CD4-positive, alpha-beta T cell treated with Interleukin-15 for 1 hour (primary cell): Measurements from ENCODE around the gene EP400.
"Not testable (repeated sequence)": the region's sequence is repeated elsewhere in the genome, so short reads cannot be mapped to it uniquely, and the experiment has no call there.

Experiments
- DNase-seq: peaks from one replicate; pipeline ENCODE4 v3.0.0-alpha.2; 2020

The EP400 gene

DNA sequence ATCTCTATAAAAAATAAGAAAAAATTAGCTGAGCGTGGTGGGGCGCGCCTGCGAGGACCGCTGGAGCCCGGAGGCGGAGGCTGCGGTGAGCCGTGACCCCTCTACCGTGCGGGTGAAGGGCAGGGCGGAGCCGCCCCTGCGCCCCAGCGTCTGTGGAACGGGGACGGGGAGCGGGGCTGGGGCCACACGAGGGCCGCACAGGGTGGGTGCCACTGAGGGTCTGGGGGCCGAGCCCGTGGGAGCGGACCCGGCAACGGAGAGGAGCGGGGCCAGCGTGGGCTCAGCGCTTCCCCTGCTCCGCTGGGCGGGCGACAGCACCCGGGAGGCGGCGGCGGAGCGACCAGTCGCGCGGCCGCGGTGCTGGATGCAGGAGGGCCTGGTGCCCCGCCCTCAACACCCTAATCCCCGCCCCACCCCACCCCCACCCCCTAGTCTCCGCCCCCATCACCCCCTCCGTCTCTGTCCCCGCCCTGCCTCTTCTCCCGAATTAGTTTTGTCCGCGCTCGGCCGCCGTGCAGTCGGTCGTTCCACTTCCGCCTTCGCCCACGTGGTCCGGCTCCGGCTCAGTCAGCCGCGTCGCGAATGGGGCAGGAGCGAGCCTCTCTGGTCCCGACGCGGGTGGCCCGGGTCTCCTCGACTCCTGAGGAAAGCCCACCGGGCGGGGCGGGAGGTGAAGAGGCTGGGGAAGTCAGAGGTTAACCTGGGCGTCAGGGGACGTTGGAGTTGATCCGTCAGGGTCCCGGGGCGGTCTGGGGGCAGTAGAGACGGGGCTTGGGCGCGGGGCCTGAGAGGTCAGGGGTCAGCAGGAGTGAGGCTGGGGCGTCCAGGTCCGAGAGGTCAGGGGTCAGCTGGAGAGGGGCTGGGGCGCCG, 20.8 kb upstream of the EP400 start, which contains the start of gene PUS1:
PUS1 (plus strand) TSS at position 566 of the 870 bp plus-strand sequence. CDS start 447 bp downstream, outside the sequence.
- DNase-seq: peak; percentile 95

DNA sequence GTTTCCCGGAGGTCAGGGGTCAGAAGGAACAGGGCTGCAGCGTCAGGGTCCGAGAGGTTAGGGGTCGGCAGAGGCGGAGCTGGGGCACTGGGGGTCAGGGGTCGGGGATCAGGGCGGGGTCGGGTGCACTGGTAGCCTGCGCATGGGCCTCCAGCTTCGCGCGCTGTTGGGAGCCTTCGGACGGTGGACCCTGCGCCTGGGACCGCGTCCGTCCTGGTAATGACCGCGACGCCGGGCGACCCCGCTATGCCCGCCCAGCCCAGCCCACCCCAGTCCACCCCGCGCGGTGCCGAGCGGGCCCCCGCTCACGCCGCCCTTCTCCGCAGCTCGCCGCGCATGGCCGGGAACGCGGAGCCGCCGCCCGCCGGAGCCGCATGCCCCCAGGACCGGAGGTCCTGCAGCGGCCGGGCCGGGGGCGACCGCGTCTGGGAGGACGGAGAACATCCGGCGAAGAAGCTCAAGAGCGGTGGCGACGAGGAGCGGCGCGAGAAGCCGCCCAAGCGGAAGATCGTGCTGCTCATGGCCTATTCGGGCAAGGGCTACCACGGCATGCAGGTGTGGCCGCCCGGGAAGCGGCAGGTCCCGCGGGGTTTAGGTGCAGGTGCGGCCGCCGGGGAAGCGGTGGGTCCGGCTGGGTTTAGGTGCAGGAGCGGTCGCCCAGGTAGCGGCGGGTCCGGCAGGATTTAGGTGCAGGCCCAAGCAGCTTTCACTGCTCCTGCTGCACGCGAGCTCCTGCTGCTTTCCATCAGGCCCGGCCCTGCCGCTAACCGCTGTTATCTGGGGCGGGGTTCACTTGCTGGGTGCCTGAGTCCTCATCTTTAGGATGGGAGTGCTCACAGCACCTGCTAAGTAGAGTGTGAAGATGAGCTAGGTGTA, 19.9 kb upstream of the EP400 start:
- DNase-seq: no peak

DNA sequence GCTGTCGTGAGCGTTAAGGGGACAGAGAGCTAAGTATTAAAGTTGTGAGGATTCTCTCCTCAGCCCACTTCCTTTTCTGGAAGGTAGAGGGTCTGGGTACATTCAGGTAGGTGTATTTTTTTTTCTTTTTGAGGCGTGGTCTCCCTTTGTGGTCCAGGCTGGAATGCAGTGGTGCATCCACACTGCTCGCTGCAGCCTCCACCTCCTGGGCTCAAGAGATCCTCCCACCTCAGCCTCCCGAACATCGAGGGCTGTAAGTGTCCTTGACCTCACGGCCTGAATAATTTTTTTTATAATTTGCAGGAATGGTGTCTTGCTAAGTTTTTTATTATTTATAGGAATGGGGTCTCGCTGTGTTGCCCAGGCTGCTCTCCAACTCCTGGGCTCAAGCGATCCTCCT, 19.2 kb upstream of the EP400 start:
- DNase-seq: no peak

DNA sequence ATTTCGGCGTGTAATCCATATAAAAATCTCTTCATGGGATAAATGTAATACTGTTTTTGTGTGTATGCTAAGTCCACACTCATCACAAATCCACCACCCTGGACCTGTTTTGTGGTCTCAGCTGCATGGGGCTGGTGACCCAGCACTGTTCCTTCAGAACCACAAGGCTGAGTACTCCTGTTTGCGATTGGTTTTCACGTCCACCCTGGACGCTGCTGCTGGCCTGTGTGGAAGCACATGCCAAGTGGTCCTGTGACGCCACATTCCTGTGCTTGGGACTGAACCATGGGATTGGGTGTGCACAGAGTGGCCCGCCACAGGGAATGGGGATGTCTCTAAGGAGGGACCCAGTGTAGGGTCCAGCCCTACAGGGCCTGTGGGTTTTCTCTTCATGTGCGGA, 16.4 kb upstream of the EP400 start:
- no peak for DNase-seq

DNA sequence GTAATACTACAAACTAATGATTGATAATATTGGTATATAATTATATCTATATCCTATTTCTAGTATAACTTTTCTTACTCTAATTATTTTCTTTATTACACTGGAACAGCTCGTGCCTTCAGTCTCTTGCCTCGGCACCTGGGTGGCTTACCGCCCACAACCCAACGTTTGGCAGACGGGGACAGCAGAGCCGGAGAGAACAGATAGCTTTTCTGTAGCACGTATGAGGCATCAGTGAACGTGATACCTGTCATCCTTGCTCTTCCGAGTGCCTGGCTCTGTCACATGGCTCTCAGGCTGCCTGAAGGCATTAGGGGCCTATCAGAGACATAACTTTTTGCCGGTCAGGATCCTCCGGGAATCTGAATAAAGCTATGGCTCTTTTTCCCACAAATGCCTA, 15.2 kb upstream of the EP400 start:
- no peak for DNase-seq

DNA sequence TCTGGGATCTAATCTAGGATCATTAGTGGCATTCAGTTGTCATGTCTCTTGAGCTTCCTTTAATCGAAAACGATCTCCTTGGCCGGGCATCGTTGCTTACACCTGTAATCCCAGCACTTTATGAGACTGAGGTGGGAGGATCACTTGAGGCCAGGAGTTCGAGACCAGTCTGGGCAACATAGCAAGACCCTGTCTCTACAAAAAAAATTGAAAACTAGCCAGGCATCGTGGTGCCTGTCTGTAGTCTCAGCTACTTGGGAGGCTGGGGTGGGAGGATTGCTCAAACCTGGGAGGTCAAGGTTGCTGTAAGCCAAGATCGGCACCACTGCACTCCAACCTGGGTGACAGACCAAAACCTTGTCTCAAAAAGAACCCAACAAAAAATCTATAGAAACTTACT, 11.7 kb upstream of the EP400 start:
- no peak for DNase-seq

DNA sequence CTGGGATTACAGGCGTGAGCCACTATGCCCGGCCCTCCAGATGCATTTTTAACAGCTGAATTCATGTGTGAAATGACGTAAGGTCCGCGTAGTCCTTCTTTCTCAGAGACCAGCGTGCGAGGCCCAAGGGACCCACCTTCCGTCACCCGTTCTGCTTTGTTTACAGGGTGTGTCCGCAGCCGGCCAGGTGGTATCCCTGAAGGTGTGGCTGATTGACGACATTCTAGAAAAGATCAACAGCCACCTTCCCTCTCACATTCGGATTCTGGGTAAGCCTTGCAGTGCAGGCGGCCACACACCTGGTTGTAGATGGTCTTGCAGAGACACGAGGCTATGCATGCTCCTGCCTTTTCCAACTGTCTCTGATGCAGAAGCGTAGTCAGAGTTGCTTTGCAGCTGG, 10.7 kb upstream of the EP400 start:
- no peak for DNase-seq

DNA sequence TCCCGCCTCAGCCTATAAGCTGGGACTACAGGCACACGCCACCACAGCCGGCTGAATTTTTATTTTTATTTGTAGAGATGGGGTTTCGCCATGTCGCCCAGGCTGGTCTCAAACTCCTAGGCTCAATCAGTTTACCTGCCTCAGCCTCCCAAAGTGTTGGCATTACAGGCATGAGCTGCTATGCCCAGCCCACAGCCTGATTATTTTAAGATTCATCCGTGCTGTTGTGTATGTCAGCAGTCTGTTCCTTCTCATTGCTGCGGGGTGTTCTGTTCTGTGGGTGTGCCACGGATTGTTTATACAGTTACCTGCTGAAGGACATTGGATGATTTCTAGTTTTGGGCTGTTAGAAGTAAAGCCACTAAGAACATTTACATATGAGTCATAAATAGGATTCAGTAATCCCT, 9.6 kb upstream of the EP400 start:
- no peak for DNase-seq

DNA sequence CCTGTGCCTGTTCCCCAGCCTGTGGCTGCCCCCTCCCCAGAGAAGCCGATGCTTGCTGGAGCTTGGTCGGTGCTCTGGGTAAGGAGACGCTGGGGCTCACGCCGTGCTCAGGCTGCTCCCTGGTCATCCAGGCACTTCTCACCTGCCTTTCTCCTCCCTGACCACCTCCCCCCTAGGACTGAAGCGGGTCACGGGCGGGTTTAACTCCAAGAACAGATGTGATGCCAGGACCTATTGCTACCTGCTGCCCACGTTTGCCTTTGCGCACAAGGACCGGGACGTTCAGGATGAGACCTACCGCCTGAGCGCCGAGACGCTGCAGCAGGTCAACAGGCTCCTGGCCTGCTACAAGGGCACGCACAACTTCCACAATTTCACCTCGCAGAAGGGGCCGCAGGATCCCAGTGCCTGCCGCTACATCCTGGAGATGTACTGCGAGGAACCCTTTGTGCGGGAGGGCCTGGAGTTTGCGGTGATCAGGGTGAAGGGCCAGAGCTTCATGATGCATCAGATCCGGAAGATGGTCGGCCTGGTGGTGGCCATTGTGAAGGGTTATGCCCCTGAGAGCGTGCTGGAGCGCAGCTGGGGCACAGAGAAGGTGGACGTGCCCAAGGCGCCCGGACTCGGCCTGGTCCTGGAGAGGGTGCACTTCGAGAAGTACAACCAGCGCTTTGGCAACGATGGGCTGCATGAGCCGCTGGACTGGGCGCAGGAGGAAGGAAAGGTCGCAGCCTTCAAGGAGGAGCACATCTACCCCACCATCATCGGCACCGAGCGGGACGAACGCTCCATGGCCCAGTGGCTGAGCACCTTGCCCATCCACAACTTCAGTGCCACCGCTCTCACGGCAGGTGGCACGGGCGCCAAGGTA, 8.4 kb upstream of the EP400 start:
- no peak for DNase-seq

DNA sequence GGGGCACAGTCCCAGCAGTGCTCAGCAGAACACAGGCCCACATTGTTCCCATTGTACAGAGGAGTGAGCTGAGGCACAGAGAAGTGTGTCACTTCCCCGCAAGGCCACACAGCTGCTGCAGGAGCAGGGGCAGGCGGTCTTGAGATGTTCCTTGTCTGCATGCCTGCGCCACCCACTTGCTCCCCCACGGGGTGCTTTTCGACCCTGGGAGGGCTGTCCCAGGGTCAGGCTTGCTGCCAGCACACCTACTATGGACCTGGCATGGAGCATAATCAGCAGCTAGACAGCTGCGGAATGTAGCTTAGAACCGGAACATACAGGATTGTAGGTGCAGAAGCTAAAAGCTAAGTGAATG, 7.8 kb upstream of the EP400 start:
- no peak for DNase-seq

DNA sequence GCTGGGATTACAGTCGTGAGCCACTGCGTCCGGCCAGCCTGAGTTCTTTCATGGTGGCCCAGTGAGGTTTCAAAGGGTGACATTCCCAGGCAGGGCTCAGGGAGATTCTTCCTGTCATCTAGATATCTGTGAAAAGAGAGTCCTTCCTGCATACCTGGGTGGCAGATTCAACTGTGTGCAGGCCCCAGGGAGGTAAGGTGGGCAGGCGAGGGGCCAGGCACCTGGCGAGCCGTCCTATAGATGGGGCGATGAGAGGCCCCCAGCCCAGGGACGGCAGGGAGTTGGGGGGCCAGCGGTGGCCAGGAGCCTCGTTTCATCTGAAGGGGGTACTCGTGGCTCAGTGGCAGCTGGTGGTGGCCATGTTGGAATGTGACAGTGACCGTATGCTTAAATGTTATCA, 7.1 kb upstream of the EP400 start:
- no peak for DNase-seq

DNA sequence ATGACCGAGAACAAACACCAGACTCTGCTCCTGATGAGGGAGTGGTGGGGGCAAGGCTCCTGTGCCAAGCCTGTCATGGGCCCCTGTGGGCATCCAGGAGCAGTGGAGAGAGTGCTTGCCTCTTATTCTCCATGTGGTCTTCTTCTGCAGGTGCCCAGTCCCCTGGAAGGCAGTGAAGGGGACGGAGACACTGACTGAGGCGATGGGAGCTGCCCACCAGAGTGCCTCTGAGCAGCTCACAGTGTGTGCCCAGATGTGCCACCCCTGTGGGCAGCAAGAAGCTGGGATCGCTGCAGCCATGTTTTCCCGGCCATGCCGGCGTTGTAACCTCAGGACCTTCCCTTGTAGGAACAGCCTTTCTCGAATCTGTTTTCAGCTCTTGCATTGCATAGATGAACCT, 6.4 kb upstream of the EP400 start:
- no peak for DNase-seq

DNA sequence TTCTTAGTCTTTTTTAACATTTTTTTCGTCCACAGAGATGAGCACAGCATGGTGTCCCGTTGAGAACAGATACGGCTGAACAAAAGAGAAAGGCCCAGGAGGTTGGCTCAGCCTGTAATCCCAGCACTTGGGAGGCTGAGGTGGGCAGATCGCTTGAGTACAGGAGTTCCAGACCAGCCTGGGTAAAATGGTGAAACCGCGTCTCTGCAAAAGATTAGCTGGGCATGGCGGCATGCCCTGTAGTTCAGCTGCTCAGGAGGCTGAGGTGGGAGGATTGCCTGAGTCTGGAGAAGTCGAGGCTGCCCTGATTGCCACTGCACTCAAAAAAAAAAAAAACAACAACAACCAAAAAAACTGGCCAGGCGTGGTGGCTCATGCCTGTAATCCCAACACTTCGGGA, 5.9 kb upstream of the EP400 start:
- DNase-seq: no peak

DNA sequence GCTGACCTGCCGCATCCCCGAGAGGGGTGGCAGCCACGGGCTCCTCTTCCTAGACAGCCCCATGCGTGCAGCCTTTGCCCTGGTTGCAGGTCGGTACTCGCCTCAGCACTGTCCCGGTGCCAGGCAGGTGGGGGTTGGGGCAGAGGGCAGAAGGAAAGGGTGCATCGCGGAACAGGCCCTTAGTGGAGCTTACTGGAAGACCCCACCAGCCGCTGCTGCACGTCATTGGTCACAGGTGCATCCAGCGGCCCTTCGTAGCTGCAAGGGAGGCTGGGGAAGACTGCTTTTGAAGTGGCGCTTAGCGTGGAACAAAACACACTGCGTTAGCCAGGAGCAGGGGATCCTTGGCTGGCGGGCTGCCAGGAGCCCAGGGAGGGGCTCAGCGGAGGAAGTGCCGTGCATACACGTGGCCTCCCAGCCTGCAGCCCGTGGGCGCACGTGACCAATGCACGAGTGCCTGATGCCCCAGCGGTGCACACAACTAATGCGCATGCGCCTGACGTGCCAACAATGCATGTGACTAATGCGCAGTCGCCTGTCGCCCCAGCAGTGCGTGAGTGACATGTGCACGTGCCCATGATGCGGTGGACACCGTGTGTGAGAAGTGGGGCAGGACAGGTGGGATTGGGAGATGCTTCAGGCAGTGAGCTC, 5.0 kb upstream of the EP400 start:
- DNase-seq: no peak

DNA sequence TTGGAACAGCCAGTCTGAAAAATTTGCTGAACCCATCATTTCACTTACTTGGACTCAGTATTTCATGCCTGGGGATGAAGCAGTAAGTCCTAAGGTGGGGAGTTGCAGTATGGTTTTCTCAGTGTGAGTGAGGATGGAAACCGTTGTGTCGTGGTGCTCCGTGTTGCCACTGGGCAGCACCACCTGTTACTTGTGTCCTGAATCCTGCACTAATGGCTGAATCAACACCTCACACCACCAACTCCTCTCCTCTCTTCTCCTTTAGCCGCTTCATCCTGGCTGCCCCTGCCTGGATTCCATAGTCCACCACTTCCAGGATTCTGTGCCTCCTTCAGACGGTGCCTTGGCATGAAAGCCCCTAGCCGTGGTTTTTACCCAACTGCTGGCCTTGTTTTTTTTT, 3.0 kb upstream of the EP400 start:
- DNase-seq: no peak

DNA sequence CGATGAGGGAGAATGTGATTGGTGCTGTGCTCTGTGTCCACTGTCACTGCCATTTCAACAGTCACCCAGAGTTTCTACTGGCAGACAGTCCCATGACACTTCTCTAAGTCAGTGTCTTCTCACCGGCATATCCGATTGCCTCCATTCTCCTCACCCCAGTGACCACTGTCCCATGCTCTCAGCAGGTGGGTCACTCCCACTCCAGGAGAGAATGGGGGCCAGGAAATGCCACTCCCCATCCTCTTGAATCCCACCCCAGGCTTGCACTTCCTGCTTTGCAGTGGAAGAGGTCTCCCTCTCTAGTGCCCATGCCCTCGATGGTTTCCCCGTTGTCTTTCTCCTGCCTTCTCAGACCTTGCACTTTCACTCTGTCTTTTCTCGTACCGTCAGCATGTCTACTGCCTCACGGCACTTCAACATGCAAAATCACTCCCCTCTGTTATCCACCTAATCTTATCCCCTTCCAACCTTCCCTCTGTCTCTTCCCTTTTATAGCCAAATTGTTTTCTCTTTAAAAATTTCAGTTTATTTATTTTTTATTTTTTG, 2.2 kb upstream of the EP400 start:
- DNase-seq: no peak

DNA sequence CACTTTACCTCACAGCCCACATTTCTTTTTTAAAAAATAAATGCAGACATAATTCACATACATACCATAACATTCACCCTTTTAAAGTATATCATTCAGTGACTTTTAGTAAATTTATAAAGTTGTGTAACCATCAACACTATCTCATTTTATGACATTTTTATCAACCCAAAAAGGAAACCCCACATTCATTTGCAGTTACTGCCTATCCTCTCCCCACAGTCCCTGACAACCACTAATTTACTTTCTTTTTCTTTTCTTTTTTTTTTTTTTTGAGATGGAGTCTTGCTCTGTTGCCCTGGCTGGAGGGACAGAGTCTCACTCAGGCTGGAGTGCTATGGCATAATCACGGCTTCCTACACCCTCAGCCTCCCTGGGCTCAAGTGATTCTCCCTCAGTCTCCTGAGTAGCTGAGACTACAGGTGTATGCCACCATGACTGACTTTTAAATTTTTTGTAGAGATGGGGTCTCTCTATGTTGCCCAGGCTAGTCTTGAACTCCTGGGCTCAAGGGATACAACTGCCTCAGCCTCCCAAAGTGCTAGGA, 1.5 kb upstream of the EP400 start:
- DNase-seq: no peak

DNA sequence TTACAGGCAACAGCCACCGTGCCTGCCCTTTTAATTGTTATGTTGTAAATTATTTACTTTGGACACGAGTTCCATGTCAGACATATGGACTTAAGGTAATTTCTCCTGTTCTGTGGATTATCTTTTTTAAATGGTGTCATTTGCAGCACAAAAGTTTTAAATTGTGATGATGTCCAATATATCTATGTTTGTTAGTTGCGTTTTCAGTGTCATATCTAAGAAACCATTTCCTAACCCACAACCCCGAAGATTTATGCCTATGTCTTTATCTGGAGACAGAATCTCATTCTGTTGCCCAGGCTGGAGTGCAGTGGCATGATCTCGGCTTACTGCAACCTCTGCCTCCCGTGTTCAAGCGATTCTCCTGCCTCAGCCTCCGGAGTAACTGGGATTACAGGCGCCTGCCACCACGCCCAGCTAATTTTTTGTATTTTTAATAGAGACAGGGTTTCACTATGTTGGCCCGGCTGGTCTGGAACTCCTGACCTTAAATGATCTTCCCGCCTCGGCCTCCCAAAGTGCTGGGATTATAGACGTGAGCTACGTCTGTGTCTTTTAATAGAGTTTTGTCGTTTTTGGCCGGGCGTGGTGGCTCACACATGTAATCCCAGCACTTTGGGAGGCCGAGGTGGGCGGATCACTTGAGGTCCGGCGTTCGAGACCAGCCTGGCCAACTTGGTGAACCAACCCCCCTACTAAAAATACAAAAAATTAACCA, 870 bp upstream of the EP400 start:
- DNase-seq: not testable (repeated sequence)

DNA sequence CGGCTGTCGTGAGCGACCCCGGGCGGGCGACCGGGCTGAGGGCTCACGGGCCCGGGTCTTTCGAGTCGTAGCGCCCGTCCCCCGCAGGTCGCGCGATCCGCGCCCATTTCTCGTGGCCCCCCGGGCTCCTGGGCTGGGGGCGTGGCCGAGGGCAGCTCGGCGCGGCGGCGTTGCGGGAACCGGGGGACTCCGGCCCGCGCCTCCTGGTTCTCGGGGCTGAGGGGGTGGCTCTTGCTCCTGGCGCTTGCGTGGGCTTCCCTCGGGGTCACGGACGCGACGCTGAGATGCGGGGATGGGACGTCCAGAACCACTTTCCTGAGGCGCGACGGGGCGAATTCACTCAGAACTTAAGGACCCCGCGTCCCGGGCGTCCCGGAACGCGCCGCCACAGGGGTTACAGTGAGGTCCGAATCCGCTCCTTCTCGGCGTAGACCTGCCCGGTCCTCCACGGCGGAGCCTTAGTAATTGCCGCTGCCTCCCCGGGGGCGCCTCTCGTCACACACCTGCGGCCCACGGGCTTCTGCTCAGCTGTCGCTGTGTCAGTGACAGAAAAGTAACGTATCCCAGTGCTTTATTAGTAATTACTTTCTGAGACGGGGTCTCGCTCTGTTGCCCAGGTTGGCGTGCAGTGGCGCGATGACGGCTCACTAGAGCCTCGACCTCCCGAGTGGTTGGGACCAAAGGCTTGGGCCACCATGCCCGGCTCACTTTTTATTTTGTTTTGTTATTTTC, 606 bp downstream of the EP400 start:
- DNase-seq: no peak

DNA sequence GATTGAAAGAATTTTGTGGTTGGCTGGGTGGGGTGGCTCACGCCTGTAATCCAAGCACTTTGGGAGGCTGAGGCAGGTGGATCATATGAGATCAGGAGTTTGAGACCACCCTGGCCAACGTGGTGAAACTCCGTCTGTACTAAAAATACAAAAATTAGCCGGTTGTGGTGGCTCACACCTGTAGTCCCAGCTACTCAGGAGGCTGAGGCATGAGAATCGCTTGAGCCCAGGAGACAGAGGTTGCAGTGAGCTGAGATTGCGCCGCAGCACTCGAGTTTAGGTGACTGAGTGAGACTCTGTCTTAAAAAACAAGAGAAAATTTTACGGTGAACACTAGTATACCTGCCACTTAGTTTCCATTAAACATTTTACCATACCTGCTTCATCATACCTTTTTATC, 4.1 kb downstream of the EP400 start:
- not testable (repeated sequence) for DNase-seq

DNA sequence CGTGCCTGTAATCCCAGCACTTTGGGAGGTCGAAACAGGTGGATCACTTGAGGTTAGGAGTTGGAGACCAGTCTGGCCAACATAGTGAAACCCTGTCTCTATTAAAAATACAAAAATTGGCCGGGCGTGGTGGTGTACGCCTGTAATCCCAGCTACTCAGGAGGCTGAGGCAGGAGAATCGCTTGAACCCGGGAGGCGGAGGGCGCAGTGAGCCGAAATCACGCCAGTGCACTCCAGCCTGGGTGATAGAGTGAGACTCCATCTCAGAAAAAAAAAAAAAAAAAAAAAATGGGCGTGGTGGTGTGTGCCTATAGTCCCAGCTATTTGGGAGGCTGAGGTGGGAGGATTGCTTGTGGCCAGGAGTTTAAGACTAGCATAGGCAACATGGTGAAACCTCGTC, 4.7 kb downstream of the EP400 start:
- not testable (repeated sequence) for DNase-seq
